ENCODE data around the gene EEIG1. TPM values are rescaled to one million over a fixed set of nuclear protein-coding genes. Genes with fewer than 3 reads are reported as not detected.

EEIG1 gene
- total and polyA plus RNA-seq, 9 of the 15 experiments (the other 6 are each of a cell fraction or from before 2014, with no cell fraction given), result 0.17 to 16.7 (median 3.6) TPM

- TF ChIP-seq, protein P1, sequence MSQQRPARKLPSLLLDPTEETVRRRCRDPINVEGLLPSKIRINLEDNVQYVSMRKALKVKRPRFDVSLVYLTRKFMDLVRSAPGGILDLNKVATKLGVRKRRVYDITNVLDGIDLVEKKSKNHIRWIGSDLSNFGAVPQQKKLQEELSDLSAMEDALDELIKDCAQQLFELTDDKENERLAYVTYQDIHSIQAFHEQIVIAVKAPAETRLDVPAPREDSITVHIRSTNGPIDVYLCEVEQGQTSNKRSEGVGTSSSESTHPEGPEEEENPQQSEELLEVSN (IDR thresholded peaks at IDR 0.05; ENCODE audit: borderline replicate concordance in 1 of 2, extremely low read depth in 1 of 2, insufficient read depth in 1 of 2, insufficient read length in 1 of 2, low read depth in 1 of 2, low read length in 1 of 2, poor library complexity in 1 of 2, severe bottlenecking in 1 of 2), result no peak
- TF ChIP-seq JUND (IDR thresholded peaks at IDR 0.05; ENCODE audit: borderline replicate concordance, low read depth, low read length), result peak; percentile 89
- peak; percentile 88; the same call in 2 of the 3 replicates for TF ChIP-seq JUND (tag; IDR thresholded peaks at IDR 0.05; ENCODE audit: borderline replicate concordance, low read depth, low read length)
- 0 out of 2 replicates have a peak, but pooled peaks have one; percentile 6 for TF ChIP-seq BCOR (IDR thresholded peaks at IDR 0.05)
- TF ChIP-seq NCOA1 (IDR thresholded peaks at IDR 0.05; ENCODE audit: low read depth), result peak; percentile 25; the same call in 1 of the 2 replicates
- no peak for TF ChIP-seq ZNF77 (CRISPR knock-in tag; IDR thresholded peaks at IDR 0.05)
- peak in 1 of 2 experiments; percentile 68 for TF ChIP-seq NCOA2 (IDR thresholded peaks at IDR 0.05; ENCODE audit: partially characterized antibody in 2 of 2)
- 0 out of 2 replicates have a peak, but pooled peaks have one; percentile 34 for TF ChIP-seq POLR2AphosphoS5 (IDR thresholded peaks at IDR 0.05; ENCODE audit: control insufficient read depth, insufficient read depth, low read depth, low read length)
- no peak for TF ChIP-seq NR2C2 (CRISPR knock-in tag; IDR thresholded peaks at IDR 0.05)
- TF ChIP-seq NR2C2 (tag; IDR thresholded peaks at IDR 0.05), result peak; percentile 78
- TF ChIP-seq TRIM28 (IDR thresholded peaks at IDR 0.05), result peak; percentile 39; the same call in 1 of the 2 replicates
- TF ChIP-seq SMAD1 (IDR thresholded peaks at IDR 0.05; ENCODE audit: low read depth, low read length, partially characterized antibody), result peak; percentile 99
- peak; percentile 68 for TF ChIP-seq DPF2 (IDR thresholded peaks at IDR 0.05)
- peak; percentile 91 for TF ChIP-seq ZNF766 (CRISPR knock-in tag; conservative IDR thresholded peaks at IDR 0.05)
- peak; percentile 45 for TF ChIP-seq SMARCA4 (IDR thresholded peaks at IDR 0.05)
- peak in 1 of 2 experiments; percentile 11; a peak in 1 of 3 replicates for TF ChIP-seq CBX3 (IDR thresholded peaks at IDR 0.05; ENCODE audit: borderline replicate concordance in 1 of 2, low read length in 2 of 2)
- TF ChIP-seq ETV6 (IDR thresholded peaks at IDR 0.05; ENCODE audit: borderline replicate concordance in 1 of 2, low read depth in 2 of 2, low read length in 1 of 2), result peak in 1 of 2 experiments; percentile 57; a peak in 1 of 4 replicates
- no peak for TF ChIP-seq ETV6 (CRISPR knock-in tag; IDR thresholded peaks at IDR 0.05; ENCODE audit: borderline replicate concordance)
- peak; percentile 38; the same call in 1 of the 2 replicates for TF ChIP-seq CEBPG (CRISPR knock-in tag; IDR thresholded peaks at IDR 0.05)
- TF ChIP-seq CEBPG (tag; conservative IDR thresholded peaks at IDR 0.05 in 1 of 2, IDR thresholded peaks at IDR 0.05 in 1 of 2), result no peak
- TF ChIP-seq HDAC2 (IDR thresholded peaks at IDR 0.05), result peak; percentile 52; the same call in 1 of the 2 replicates
- no peak for TF ChIP-seq ID3 (CRISPR knock-in tag; IDR thresholded peaks at IDR 0.05)
- no peak for TF ChIP-seq ID3 (tag; IDR thresholded peaks at IDR 0.05)
- no peak for TF ChIP-seq NR2C1 (IDR thresholded peaks at IDR 0.05)
- peak; percentile 28 for TF ChIP-seq NR2C1 (tag; IDR thresholded peaks at IDR 0.05)
- peak; percentile 75; the same call in 1 of the 2 replicates for TF ChIP-seq CTBP1 (IDR thresholded peaks at IDR 0.05; ENCODE audit: borderline replicate concordance)
- no peak for TF ChIP-seq FOS (IDR thresholded peaks at IDR 0.05; ENCODE audit: extremely low read depth, insufficient read length)
Observed at GRCh38 chr9:128007566-128008138, 26.9 kb upstream of the EEIG1 start (continued).

Measured in K562 (cell line).